Mesenchymal stem cell (in vitro differentiated cells and primary cell): ENCODE data around the gene GFRA4.
A peak's percentile ranks its signal among the peaks of the same experiment; 100 is the strongest.

Experiments
- DNase-seq: peaks from one replicate; pipeline ENCODE4 v3.0.0-alpha.2; 2013
- H2AFZ ChIP-seq: one replicate; pipeline ENCODE4 v1.6.1; 2013; ENCODE audit warnings: low read depth, mild to moderate bottlenecking, control low read depth, inconsistent platforms, low read length, moderate library complexity
- H2AK5ac ChIP-seq: 2 replicates; pipeline ENCODE4 v1.6.1; 2013; ENCODE audit warnings: low read length, moderate library complexity, mild to moderate bottlenecking, inconsistent platforms; ENCODE audit not compliant: severe bottlenecking
- H2BK120ac ChIP-seq: one replicate; pipeline ENCODE4 v1.6.1; 2013; ENCODE audit warnings: low read depth, mild to moderate bottlenecking, inconsistent platforms, low read length, moderate library complexity
- H2BK12ac ChIP-seq, 2 experiments: one replicate each; pipeline ENCODE4 v1.6.1; 2013; ENCODE audit warnings: inconsistent platforms in 2 of 2, low read length in 2 of 2, mild to moderate bottlenecking in 2 of 2, moderate library complexity in 2 of 2, control low read depth in 1 of 2
- H2BK15ac ChIP-seq: one replicate; pipeline ENCODE4 v1.6.1; 2013; ENCODE audit warnings: mild to moderate bottlenecking, low read depth, inconsistent platforms; ENCODE audit not compliant: poor library complexity, severe bottlenecking
- H2BK5ac ChIP-seq: 2 replicates; pipeline ENCODE4 v1.6.1; 2013; ENCODE audit warnings: low read depth, mild to moderate bottlenecking, low read length, control low read depth, inconsistent platforms; ENCODE audit not compliant: poor library complexity, severe bottlenecking
- H3K14ac ChIP-seq, 2 experiments: one replicate each; pipeline ENCODE4 v1.6.1; 2013; ENCODE audit warnings: inconsistent platforms in 2 of 2, low read length in 2 of 2, control low read depth in 1 of 2, mild to moderate bottlenecking in 1 of 2, moderate library complexity in 1 of 2
- H3K18ac ChIP-seq, 2 experiments: one replicate each; pipeline ENCODE4 v1.6.1; 2013; ENCODE audit warnings: inconsistent platforms in 2 of 2, low read length in 2 of 2, control low read depth in 1 of 2, low read depth in 1 of 2, mild to moderate bottlenecking in 1 of 2
- H3K23ac ChIP-seq, 2 experiments: one replicate each; pipeline ENCODE4 v1.6.1; 2013; ENCODE audit warnings: inconsistent platforms in 2 of 2, low read length in 2 of 2, mild to moderate bottlenecking in 2 of 2, moderate library complexity in 2 of 2, control low read depth in 1 of 2
- H3K27ac ChIP-seq: 2 replicates; pipeline ENCODE4 v1.5.1; 2013; ENCODE audit warnings: mild to moderate bottlenecking, moderate library complexity, low read length, control low read depth, inconsistent platforms; ENCODE audit not compliant: poor library complexity, severe bottlenecking
- H3K27me3 ChIP-seq, 2 experiments: 2 replicates each; pipeline versions ENCODE4 v1.6.1 to v1.7.0; 2013; ENCODE audit warnings: low read length in 2 of 2, mild to moderate bottlenecking in 2 of 2, moderate library complexity in 2 of 2, control low read depth in 1 of 2, inconsistent platforms in 1 of 2; ENCODE audit not compliant: control insufficient read depth in 1 of 2, insufficient read depth in 1 of 2
- H3K36me3 ChIP-seq, 2 experiments: 2 replicates each; pipeline versions ENCODE4 v1.6.1 to v1.7.0; 2013; ENCODE audit warnings: low read length in 2 of 2, control low read depth in 1 of 2, inconsistent platforms in 1 of 2, low read depth in 1 of 2, mild to moderate bottlenecking in 1 of 2; ENCODE audit not compliant: insufficient read depth in 2 of 2, control insufficient read depth in 1 of 2
- H3K4ac ChIP-seq, 2 experiments: one replicate each; pipeline ENCODE4 v1.6.1; 2013; ENCODE audit warnings: inconsistent platforms in 2 of 2, low read length in 2 of 2, mild to moderate bottlenecking in 2 of 2, moderate library complexity in 2 of 2, control low read depth in 1 of 2, low read depth in 1 of 2
- H3K4me1 ChIP-seq: 2 replicates; pipeline ENCODE4 v1.6.1; 2013; ENCODE audit warnings: low read depth, low read length, control low read depth; ENCODE audit not compliant: control insufficient read depth, insufficient read depth
- H3K4me2 ChIP-seq: 2 replicates; pipeline ENCODE4 v1.6.1; 2013; ENCODE audit warnings: low read length, mild to moderate bottlenecking, inconsistent platforms; ENCODE audit not compliant: poor library complexity, severe bottlenecking
- H3K4me3 ChIP-seq, 2 experiments: 2 replicates each; pipeline versions ENCODE4 v1.5.1 to v1.7.0; 2013; ENCODE audit warnings: low read length in 2 of 2, mild to moderate bottlenecking in 2 of 2, control low read depth in 1 of 2, low read depth in 1 of 2; ENCODE audit not compliant: insufficient read depth in 1 of 2
- H3K79me1 ChIP-seq: replicated peaks from 2 replicates; pipeline ENCODE4 v1.6.1; 2013; ENCODE audit warnings: mild to moderate bottlenecking, control low read depth, low read length, inconsistent platforms; ENCODE audit not compliant: poor library complexity, severe bottlenecking
- H3K9ac ChIP-seq: 2 replicates; pipeline ENCODE4 v1.7.0; 2013; ENCODE audit warnings: mild to moderate bottlenecking, low read length, moderate library complexity
- H3K9me3 ChIP-seq: 2 replicates; pipeline ENCODE4 v1.7.0; 2013; ENCODE audit warnings: mild to moderate bottlenecking, low read length; ENCODE audit not compliant: control insufficient read depth
- H4K8ac ChIP-seq: one replicate; pipeline ENCODE4 v1.6.1; 2013; ENCODE audit warnings: inconsistent platforms, mild to moderate bottlenecking, low read length, moderate library complexity
- H4K91ac ChIP-seq: one replicate; pipeline ENCODE4 v1.6.1; 2013; ENCODE audit warnings: mild to moderate bottlenecking, low read length, inconsistent platforms
- WGBS: methylation state at CpG from one replicate; pipeline ENCODE4 v1.1.7; 2013; ENCODE audit warnings: mixed read lengths; 5-methylcytosine and 5-hydroxymethylcytosine counted together

The GFRA4 gene

GRCh38 chr20:3651204-3651962 lies 11.8 kb downstream of the GFRA4 start:
- H2BK15ac ChIP-seq = no peak overlapping the region
- H3K14ac ChIP-seq = peak overlapping the region in 1 of 2 experiments; percentile 58
- H2BK12ac ChIP-seq = no peak overlapping the region
- no peak overlapping the region for H3K23ac ChIP-seq
- peaks cover 16% of the 10 kb centered on the region for H3K4me1 ChIP-seq
- H3K18ac ChIP-seq = no peak overlapping the region
- H2BK120ac ChIP-seq = no peak overlapping the region
- no peak overlapping the region for H4K91ac ChIP-seq
- H3K4me2 ChIP-seq = no peak overlapping the region
- no peak overlapping the region for H2BK5ac ChIP-seq
- no peak overlapping the region for H3K4me3 ChIP-seq
- H3K9me3 ChIP-seq = peaks cover 4% of the 10 kb centered on the region
- H2AK5ac ChIP-seq = no peak overlapping the region
- no peak overlapping the region for H2AFZ ChIP-seq
- no peaks in the 10 kb centered on the region for H3K27me3 ChIP-seq
- no peak overlapping the region for H3K4ac ChIP-seq
- H4K8ac ChIP-seq = no peak overlapping the region
- H3K79me1 ChIP-seq = no peaks in the 10 kb centered on the region
- H3K36me3 ChIP-seq = peaks cover 16 to 34% of the 10 kb centered on the region in 2 experiments
- no peak overlapping the region for H3K9ac ChIP-seq
- H3K27ac ChIP-seq = no peak overlapping the region
- no peak for DNase-seq
- WGBS = 84% methylated on average over 9 of the region's 9 CpGs

GRCh38 chr20:3648951-3649350 lies 14.2 kb downstream of the GFRA4 start:
- Histone ChIP-seq H3K27me3 (no peaks in the 10 kb centered on the region), H3K4me3 (no peak overlapping the region), H3K4ac (no peak overlapping the region), H3K4me2 (no peak overlapping the region), H3K18ac (no peak overlapping the region), H2AFZ (no peak overlapping the region), H3K23ac (no peak overlapping the region), H2AK5ac (no peak overlapping the region), H3K9me3 (peaks cover 4% of the 10 kb centered on the region), H2BK5ac (no peak overlapping the region), H2BK12ac (no peak overlapping the region), H3K9ac (no peak overlapping the region), H3K4me1 (peaks cover 6% of the 10 kb centered on the region), H3K14ac (no peak overlapping the region), H3K27ac (no peak overlapping the region), H3K79me1 (no peaks in the 10 kb centered on the region), H3K36me3 (peaks cover 25 to 51% of the 10 kb centered on the region in 2 experiments), H4K8ac (no peak overlapping the region), H2BK120ac (no peak overlapping the region), H4K91ac (no peak overlapping the region), H2BK15ac (no peak overlapping the region)
- 94% methylated on average over 5 of the region's 9 CpGs for WGBS
- DNase-seq = no peak

- H3K23ac ChIP-seq = no peak overlapping the region
- no peaks in the 10 kb centered on the region for H3K27me3 ChIP-seq
- no peaks in the 10 kb centered on the region for H3K9me3 ChIP-seq
- no peak overlapping the region for H3K4me3 ChIP-seq
- H4K91ac ChIP-seq = no peak overlapping the region
- H2BK12ac ChIP-seq = no peak overlapping the region
- H3K27ac ChIP-seq = no peak overlapping the region
- no peak overlapping the region for H2BK120ac ChIP-seq
- no peak overlapping the region for H3K4ac ChIP-seq
- H4K8ac ChIP-seq = no peak overlapping the region
- H3K79me1 ChIP-seq = no peaks in the 10 kb centered on the region
- H3K4me1 ChIP-seq = peaks cover 4% of the 10 kb centered on the region
- H3K4me2 ChIP-seq = no peak overlapping the region
- no peak for DNase-seq
- peaks cover 25 to 56% of the 10 kb centered on the region in 2 experiments for H3K36me3 ChIP-seq
- no peak overlapping the region for H3K9ac ChIP-seq
- H3K14ac ChIP-seq = no peak overlapping the region
- no peak overlapping the region for H2AFZ ChIP-seq
- H3K18ac ChIP-seq = no peak overlapping the region
- no peak overlapping the region for H2AK5ac ChIP-seq
- no peak overlapping the region for H2BK5ac ChIP-seq
- no peak overlapping the region for H2BK15ac ChIP-seq
Observed at GRCh38 chr20:3647473-3647872, 15.7 kb downstream of the GFRA4 start.

- WGBS = 88% methylated on average over 11 of the region's 13 CpGs
- no peak overlapping the region for H3K14ac ChIP-seq
Observed at GRCh38 chr20:3646651-3647050, 16.5 kb downstream of the GFRA4 start.

More at GRCh38 chr20:3646651-3647050, 16.5 kb downstream of the GFRA4 start:
- H2AK5ac ChIP-seq = no peak overlapping the region
- no peak overlapping the region for H3K4me2 ChIP-seq
- no peak overlapping the region for H2BK5ac ChIP-seq
- H4K91ac ChIP-seq = no peak overlapping the region
- H3K9ac ChIP-seq = no peak overlapping the region
- H3K9me3 ChIP-seq = no peaks in the 10 kb centered on the region
- no peak overlapping the region for H3K4ac ChIP-seq
- H3K4me3 ChIP-seq = no peak overlapping the region
- no peak overlapping the region for H2BK15ac ChIP-seq
- no peak overlapping the region for H2BK12ac ChIP-seq
- peaks cover 25 to 56% of the 10 kb centered on the region in 2 experiments for H3K36me3 ChIP-seq
- no peaks in the 10 kb centered on the region for H3K79me1 ChIP-seq
- no peaks in the 10 kb centered on the region for H3K27me3 ChIP-seq
- no peak overlapping the region for H3K23ac ChIP-seq
- no peak overlapping the region for H2AFZ ChIP-seq
- no peak overlapping the region for H3K27ac ChIP-seq
- no peak overlapping the region for H2BK120ac ChIP-seq
- no peak overlapping the region for H3K18ac ChIP-seq
- no peak for DNase-seq
- peaks cover 4% of the 10 kb centered on the region for H3K4me1 ChIP-seq
- H4K8ac ChIP-seq = no peak overlapping the region
